GM12891 (cell line): ENCODE results near the gene ZNF516.
A peak's percentile ranks its signal among the peaks of the same experiment; 100 is the strongest.

Experiments used
- DNase-seq: peaks from one replicate; pipeline ENCODE4 v3.0.0; 2011; ENCODE audit warnings: low spot score; ENCODE audit not compliant: insufficient read length
- FAIRE-seq: peaks from 2 replicates; lab custom pipeline; 2011; peaks lifted over from hg19 to GRCh38; lab: Jason Lieb, UNC
- PAX5 ChIP-seq: IDR thresholded peaks from 2 replicates; pipeline ENCODE4 v1.6.1; 2011; ENCODE audit warnings: low read length, moderate library complexity, mild to moderate bottlenecking; ENCODE audit not compliant: insufficient read depth, severe bottlenecking
- POLR2A ChIP-seq: IDR thresholded peaks from 2 replicates; pipeline ENCODE4 v1.6.1; 2011; ENCODE audit warnings: low read depth, low read length, control low read depth
- POLR2AphosphoS5 ChIP-seq: IDR thresholded peaks from 2 replicates; pipeline ENCODE4 v1.6.1; 2011; ENCODE audit warnings: low read depth, low read length, control low read depth
- POU2F2 ChIP-seq: IDR thresholded peaks from 2 replicates; pipeline ENCODE4 v1.6.1; 2011; ENCODE audit warnings: low read depth, mild to moderate bottlenecking, control low read depth, low read length, moderate library complexity
- SPI1 ChIP-seq: IDR thresholded peaks from 2 replicates; pipeline ENCODE4 v1.6.1; 2011; ENCODE audit warnings: low read depth, low read length, control low read depth
- TAF1 ChIP-seq: IDR thresholded peaks from 2 replicates; pipeline ENCODE4 v1.6.1; 2011; ENCODE audit warnings: low read depth, low read length, control low read depth

The ZNF516 gene

GRCh38 chr18:76343938-76344569 lies 151.0 kb downstream of the ZNF516 start:
- FAIRE-seq, result peak; percentile 50
- no peak for DNase-seq
- no peak for TF ChIP-seq TAF1
- no peak for TF ChIP-seq POLR2A
- TF ChIP-seq SPI1, result no peak
- TF ChIP-seq POU2F2, result no peak
- no peak for TF ChIP-seq POLR2AphosphoS5
- no peak for TF ChIP-seq PAX5

GRCh38 chr18:76340410-76340809 lies 154.6 kb downstream of the ZNF516 start:
- FAIRE-seq (no peak), DNase-seq (no peak)
- TF ChIP-seq POLR2A, result no peak
- TF ChIP-seq TAF1, result no peak
- no peak for TF ChIP-seq SPI1
- no peak for TF ChIP-seq POLR2AphosphoS5
- TF ChIP-seq POU2F2, result no peak
- TF ChIP-seq PAX5, result no peak

GRCh38 chr18:76339246-76339620 lies 155.8 kb downstream of the ZNF516 start:
- DNase-seq, result no peak
- FAIRE-seq, result no peak
- TF ChIP-seq POLR2A (no peak), POU2F2 (no peak), POLR2AphosphoS5 (no peak), PAX5 (no peak), TAF1 (no peak), SPI1 (no peak)

DNA sequence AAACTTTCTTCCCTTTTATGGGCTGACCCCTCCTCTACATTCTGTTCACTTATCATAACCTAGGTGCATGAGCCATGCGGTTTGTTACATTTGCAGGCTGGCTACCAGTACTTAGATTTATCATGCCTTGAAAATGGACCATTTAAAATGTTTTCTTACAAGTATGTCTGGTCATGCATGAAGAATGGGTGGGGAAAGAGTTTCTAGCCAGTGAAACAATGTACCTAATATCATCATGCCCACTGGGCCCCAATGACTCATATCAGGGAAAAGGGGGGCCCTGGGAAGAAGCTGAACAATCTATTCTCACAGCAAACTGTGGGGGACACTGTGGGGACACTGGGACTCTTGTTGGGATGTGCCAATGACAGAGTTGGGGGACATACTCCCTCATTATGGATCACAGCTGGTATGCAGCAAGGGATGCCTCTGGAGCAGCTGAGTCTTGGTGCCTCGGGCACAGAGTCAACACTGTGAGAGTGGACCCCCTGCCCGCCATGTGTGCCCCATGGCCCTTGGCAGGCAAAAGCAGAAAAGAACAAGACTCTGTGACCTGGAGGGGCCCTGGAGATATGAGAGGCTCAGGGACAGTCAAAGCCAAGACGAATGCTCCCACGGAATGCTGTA lies 156.3 kb downstream of the ZNF516 start:
- no peak for TF ChIP-seq PAX5
- no peak for TF ChIP-seq POU2F2
- TF ChIP-seq POLR2A, result no peak
- no peak for TF ChIP-seq POLR2AphosphoS5
- TF ChIP-seq TAF1, result no peak
- no peak for TF ChIP-seq SPI1
- FAIRE-seq, result no peak

DNA sequence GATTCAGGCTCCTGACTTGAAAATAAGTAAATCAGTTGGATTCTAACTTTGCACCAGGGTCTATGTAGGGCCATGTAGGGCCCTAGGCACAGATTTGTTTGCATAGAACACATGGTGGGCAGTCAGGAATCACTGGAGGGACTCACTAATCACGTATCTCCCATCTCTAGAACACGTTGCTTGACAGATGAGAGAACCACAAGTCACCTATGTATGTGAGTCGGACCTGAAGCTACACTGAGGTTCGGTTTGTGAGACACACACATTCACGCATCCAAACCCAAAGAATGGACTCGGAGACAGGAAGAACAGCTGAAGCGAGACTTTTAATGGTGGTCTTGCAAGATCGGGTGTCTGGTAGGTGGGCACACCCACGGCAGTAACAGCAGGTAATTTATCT lies 157.0 kb downstream of the ZNF516 start:
- no peak for DNase-seq
- no peak for TF ChIP-seq POU2F2
- TF ChIP-seq PAX5, result no peak
- no peak for FAIRE-seq

More for the DNA sequence above, 156.3 kb downstream of the ZNF516 start:
- DNase-seq, result no peak

DNA sequence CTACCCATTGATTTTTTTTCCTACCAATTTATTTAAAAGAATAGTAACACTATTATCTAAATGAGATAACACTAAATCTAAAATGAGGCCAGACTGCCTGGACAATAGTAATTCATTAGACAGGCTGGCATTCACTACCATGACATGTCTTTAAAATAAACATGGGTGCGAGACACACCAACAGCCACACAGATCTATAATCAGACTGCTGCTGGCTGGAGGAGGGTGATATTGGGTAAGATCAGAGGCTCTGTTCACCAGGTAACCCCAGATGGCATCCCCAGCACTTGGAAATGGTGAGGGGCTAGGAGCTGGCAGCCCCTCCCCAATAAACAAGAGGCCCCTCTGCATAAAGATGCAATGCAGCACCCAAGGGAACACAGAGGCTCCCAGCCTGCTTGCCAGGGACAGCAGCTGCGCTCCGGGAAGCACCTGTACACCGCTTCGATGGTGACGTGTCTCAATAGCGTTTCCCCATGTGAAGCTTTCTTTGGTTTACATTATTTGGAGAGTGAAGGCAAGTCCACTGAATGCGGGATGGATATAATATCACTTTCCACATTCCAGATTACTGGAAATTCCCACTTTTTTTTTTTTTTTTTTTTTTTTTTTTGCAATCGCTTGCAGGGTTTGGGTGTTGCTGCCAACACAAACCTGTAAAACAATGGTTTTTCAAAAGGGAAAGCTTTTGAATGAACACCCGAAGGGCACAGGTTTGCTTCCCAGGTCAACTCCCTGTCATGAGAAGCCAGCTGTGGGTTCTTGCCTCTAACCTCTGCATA lies 159.0 kb downstream of the ZNF516 start:
- FAIRE-seq (no peak), DNase-seq (no peak)
- TF ChIP-seq POLR2A, result no peak
- no peak for TF ChIP-seq TAF1
- no peak for TF ChIP-seq SPI1
- TF ChIP-seq PAX5, result no peak
- TF ChIP-seq POLR2AphosphoS5, result no peak
- no peak for TF ChIP-seq POU2F2

- no peak for TF ChIP-seq TAF1
- TF ChIP-seq SPI1, result no peak
- TF ChIP-seq POLR2AphosphoS5, result no peak
- no peak for TF ChIP-seq PAX5
- no peak for TF ChIP-seq POU2F2
- TF ChIP-seq POLR2A, result no peak
- FAIRE-seq (no peak), DNase-seq (no peak)
Observed at GRCh38 chr18:76328140-76328539, 166.9 kb downstream of the ZNF516 start.

DNA sequence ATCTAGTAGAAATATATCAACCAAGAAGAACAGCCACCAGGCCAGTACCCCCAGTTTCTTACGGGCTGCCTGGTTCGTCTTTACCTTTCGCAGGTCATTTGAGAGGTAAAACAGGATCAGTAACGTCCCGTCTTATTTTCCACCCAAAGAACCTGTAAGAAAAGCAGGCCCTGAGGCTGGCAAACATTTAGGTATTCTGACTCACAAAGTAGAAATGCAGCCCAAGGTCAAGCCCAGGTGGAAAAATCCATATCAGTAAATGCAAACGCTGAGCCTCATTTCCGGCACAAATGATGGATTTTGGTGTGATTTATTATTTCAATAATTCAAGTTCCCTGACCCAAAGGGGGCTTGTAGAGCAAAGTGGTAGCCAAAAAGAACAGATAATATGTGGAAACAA lies 171.2 kb downstream of the ZNF516 start:
- TF ChIP-seq POLR2A (no peak), PAX5 (no peak), TAF1 (no peak), POLR2AphosphoS5 (no peak), SPI1 (no peak), POU2F2 (no peak)

GRCh38 chr18:76322686-76323085 lies 172.4 kb downstream of the ZNF516 start:
- DNase-seq (no peak), FAIRE-seq (no peak)
- TF ChIP-seq TAF1, result no peak
- TF ChIP-seq POU2F2, result no peak
- TF ChIP-seq POLR2AphosphoS5, result no peak
- no peak for TF ChIP-seq PAX5
- TF ChIP-seq SPI1, result no peak
- TF ChIP-seq POLR2A, result no peak

More for the DNA sequence above, 171.2 kb downstream of the ZNF516 start:
- FAIRE-seq, result no peak
- DNase-seq, result no peak

DNA sequence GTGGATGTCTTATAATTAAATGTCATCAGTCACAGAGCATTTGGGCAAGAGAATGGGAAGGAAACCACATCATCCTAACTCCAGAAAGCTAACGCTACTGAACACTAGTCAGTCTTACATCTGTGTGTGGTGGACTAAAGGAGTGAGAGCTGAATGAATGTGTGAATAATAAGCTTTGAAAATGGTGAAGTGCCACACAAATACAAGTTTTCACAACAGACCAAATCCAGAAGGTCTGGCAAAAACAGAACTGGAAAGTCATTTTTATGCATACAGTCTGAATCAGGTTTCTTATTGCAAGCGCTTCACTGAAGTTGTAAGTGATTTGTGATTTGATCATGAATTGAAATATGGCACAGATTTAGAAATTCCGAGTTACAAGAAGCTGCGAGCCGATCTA lies 175.7 kb downstream of the ZNF516 start:
- no peak for TF ChIP-seq SPI1
- no peak for TF ChIP-seq POU2F2
- no peak for TF ChIP-seq POLR2AphosphoS5
- TF ChIP-seq POLR2A, result no peak
- TF ChIP-seq PAX5, result no peak
- no peak for TF ChIP-seq TAF1
- FAIRE-seq, result no peak
- no peak for DNase-seq
